GM21528 (cell line): ENCODE results near the gene ANAPC2.

ENCODE experiments used
- ATAC-seq: cut with Tn5 transposase; IDR thresholded peaks from one replicate; pipeline ENCODE4 v1.9.1; 2021; ENCODE audit warnings: mild to moderate bottlenecking, moderate library complexity; ENCODE audit not compliant: unreplicated experiment, low FRiP score

ANAPC2 gene

DNA sequence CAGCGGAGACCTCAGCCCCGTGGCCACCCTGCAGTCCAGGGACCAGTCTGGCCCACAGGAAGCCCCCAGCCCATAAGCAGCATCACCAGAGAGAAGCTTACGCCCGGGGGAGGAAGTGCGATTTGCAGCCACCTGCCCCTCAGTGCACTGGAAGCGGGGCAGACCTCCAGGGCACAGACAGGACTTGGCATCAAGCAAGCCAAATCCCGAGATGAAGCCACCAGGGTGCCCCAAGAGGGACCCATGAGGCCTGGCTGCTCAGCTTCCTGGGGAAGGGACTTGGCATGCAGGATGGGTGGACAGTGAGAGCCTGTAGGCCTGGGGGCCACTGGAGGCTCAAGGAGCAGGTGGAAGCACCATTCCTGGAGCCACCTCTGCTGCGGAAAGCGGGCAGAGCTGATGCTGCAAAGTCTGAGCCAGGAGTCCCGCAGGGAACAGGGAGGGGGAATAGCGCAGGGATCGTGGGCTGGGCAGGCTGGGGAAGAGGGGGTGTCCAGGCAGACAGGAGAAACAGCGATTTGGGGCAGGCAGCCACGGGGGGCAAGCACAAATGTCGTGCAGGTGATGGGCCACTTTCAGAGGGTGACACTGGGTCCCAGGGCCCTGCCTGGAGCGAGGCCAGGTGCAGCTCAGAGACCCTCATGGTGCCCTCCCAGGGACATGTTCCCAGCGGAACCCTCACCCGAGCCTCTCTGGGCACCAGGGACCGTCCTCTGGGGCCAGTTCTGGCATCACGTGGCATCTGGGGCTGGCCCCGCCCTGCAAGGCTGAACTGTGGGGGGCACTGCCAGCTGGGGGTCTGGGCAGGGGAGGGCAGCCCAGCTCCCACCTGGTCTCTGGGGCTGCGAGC lies 21.8 kb downstream of the ANAPC2 start:
- no peak for ATAC-seq

DNA sequence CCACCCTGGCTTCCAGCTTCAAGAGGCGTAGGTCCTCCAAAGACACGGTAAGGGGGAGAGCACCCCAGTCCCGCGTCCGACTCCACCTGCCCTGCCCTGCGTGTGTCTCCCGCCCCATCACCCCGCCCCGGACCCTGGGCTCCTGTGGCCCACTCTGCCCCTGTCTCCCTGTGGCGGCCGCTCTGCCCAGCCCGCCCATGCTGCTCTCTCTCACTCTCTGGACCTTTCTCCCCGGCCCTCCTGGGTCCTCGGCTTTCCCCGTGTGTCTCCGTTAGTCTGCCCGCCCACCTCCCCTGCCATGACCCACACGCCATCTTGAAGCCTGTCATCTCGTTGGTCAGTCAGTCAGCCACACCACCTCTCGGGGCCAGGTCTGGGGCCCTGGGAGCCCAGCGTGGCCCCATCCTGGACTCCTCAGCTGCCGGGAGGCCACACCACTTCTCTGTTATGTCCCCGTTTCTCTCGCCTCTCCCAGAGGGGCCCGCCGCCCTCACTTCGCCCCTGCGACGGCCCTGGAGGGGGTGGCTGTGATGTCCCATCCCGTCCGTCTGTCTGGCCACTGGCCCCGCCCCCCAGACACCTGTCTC lies 23.0 kb downstream of the ANAPC2 start:
- no peak for ATAC-seq

DNA sequence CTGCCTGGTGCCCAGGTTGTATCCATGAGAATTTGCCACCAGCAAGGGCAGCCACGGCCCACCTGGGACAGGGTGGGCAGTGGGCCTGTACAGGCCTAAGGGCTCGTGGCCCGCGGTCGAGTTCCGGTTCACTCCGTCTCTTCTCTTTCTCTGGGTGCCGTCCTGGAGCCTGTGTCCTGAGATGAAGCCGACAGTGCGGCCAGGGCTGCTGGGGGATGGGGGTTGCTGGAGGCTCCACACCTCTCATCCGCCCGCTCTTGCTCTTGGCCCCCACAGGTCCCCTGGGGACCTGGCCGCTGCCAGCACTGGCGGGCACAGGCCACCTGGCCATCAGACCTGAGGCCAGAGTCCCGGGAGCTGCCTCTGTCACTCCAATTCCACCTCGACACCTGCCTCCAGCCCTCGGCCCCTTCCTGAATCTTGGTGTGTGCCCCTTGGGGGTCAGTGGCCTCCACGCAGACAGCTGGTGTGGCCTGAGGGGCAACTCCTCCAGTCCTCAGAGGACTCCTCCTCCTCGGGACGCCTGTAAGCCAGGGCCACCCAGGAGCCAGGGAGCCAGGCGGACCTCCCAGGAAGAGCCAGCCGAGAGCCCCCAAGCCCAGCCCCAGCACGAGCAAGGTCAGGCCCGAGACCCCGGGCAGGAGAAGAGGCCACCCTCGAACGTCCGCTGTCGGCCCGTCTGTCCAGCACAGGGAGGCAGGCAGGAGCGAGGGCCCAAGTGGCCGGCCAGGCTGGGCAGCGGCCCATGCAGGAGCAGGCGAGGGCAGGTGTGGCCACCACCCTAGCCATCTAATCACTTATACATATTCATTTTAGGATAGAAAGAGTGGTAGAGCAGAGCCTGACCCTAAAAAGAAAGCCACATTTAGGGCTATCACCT lies 23.8 kb downstream of the ANAPC2 start:
- no peak for ATAC-seq

DNA sequence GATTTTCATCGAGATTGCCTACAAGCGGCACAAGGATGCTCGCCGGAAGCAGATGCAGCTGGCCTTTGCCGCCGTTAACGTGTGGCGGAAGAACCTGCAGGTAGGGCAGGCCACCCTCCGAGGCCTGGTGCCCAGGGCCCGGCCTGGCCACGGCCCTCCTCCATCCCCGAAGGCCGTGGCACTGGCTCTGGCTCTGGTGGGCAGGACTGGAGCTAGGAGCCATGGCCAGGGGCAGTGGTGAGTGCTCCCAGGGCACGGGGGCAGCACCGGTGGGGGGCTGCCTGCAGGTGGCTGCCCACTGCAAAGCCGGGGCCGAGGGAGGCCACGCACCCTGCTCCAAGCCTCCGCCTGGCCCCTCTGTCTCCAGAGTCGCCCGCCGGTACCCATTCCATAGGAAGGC lies 24.6 kb downstream of the ANAPC2 start:
- ATAC-seq, result no peak

- no peak for ATAC-seq
Measured at GRCh38 chr9:137163365-137163715, 25.0 kb downstream of the ANAPC2 start.

GRCh38 chr9:137162505-137163364 lies 25.6 kb downstream of the ANAPC2 start:
- ATAC-seq, result no peak

DNA sequence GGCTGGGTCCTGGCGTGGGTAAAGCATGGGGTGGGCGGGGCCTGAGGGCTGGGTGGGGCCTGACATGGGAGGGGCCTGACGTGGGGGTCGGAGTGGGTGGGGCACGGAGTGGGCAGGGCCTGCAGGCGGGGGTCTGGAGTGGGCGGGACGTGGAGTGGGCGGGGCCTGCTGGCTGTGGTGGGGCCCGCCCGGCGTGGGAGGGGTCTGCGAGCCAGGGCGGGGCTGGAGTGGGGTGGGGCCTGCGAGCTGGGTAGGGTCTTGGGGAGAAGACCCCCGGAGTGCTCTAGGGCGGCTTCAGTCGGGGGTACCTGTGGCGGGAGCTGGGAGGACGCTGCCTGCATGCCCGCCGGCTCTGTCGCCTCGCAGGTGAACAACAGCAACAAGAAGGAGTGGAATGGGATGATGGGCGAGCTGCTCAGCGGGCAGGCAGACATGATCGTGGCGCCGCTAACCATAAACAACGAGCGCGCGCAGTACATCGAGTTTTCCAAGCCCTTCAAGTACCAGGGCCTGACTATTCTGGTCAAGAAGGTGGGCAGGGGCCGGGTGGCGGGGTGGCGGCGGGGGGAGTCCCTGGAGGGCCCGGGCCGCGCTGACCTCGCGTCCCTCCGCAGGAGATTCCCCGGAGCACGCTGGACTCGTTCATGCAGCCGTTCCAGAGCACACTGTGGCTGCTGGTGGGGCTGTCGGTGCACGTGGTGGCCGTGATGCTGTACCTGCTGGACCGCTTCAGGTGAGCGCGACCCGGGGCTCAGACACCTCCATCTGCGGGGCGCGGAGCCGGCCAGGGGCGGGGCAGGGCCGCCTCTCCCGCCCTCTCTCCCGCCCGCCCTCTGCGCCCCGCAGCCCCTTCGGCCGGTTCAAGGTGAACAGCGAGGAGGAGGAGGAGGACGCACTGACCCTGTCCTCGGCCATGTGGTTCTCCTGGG lies 26.5 kb downstream of the ANAPC2 start:
- no peak for ATAC-seq

GRCh38 chr9:137160716-137161557 lies 27.4 kb downstream of the ANAPC2 start:
- ATAC-seq, result no peak

- no peak for ATAC-seq
Measured at GRCh38 chr9:137160054-137160425, 28.3 kb downstream of the ANAPC2 start.

GRCh38 chr9:137159105-137160053 lies 29.0 kb downstream of the ANAPC2 start:
- ATAC-seq, result no peak

GRCh38 chr9:137158625-137159024 lies 29.7 kb downstream of the ANAPC2 start:
- ATAC-seq, result no peak

DNA sequence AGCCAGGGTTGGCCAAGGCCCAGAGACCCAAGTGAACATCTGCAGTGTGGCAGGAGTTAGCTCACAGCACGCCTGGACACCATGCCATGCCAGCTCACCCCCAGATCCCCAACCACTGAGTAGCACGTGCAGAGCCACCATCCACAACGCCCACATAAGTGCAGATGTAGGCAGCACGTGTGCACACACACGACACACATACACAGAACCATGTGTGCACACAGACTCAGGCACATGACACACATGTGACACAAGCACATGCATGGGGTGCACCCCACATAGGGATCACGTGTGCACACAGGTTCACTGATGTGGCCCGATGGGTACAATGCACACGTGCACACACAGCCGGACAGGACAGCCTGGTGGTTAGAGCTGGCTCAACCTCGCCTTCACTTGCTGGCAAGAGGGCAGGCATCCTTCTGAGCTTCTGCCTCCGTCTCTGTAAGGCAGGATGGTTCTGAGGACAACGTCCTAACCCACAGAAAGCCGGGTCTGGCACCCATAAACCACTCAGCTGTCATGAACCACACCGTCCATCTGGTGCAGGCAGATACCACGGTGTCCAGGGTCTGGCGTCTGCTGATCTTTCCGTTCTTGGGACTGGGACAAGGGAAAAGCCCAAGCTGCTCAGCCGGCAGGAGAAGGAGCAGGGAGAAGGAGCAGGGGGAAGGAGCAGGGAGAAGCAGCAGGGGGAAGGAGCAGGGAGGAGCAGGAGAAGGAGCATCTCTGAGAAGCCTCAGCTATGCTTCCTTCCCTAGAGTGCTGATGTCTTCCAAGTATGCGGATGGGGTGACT lies 30.5 kb downstream of the ANAPC2 start:
- no peak for ATAC-seq

DNA sequence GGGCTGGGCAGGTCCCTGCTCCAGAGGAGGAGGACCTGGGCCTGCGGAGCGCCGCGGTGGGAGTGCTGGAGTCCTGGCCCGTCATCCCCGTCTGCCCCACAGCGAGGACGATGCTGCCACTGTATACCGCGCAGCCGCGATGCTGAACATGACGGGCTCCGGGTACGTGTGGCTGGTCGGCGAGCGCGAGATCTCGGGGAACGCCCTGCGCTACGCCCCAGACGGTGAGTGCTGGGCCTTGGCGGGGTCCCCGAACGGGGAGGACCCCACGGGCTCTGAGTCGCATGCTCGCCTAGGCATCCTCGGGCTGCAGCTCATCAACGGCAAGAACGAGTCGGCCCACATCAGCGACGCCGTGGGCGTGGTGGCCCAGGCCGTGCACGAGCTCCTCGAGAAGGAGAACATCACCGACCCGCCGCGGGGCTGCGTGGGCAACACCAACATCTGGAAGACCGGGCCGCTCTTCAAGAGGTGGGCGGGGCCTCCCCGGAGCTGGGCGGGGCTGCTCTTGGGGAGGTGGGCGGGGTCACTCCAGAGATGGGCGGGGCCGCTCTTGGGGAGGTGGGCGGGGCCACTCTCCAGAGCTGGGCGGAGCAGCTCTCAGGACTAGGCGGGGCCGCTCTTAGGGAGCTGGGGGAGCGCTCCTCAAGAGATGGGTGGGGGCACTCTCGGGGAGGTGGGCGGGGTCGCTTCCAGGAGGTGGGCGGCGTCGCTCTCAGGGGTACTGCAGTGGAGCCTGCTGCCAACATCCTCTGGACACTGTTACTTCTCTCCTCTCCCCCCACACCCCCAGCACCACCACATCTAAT lies 31.6 kb downstream of the ANAPC2 start:
- ATAC-seq, result no peak

GRCh38 chr9:137152844-137153405 lies 35.4 kb downstream of the ANAPC2 start:
- ATAC-seq, result no peak
